AG04450 (cell line): ENCODE data around the gene FMNL2. TPM values are rescaled to one million over a fixed set of nuclear protein-coding genes. Genes with fewer than 3 reads are reported as not detected.
A peak's percentile ranks its signal among the peaks of the same experiment; 100 is the strongest.

ENCODE experiments used
- CTCF ChIA-PET: fragments of 300-600, 350-600 bp; formaldehyde crosslinking; extraction: SDS; loops from one replicate; lab custom pipeline; 2022; ENCODE audit warnings: antibody characterized with exemption, inconsistent platforms; lab: Charles Lee
- POLR2A ChIA-PET: fragments of 350-600 bp; formaldehyde crosslinking; extraction: SDS; loops from one replicate; lab custom pipeline; 2021; ENCODE audit warnings: antibody characterized with exemption, inconsistent platforms; lab: Yijun Ruan, JAX
- DNase-seq: peaks from one replicate; pipeline ENCODE4 v3.0.0-alpha.2; 2011; ENCODE audit warnings: low read depth, low spot score
- H3K27ac ChIP-seq: one replicate; pipeline ENCODE4 v1.5.1; 2012; ENCODE audit warnings: low read depth, low read length, control low read depth
- H3K27me3 ChIP-seq: one replicate; pipeline ENCODE4 v1.6.0; 2012; ENCODE audit warnings: low read length; ENCODE audit not compliant: control insufficient read depth, insufficient read depth
- H3K4me3 ChIP-seq: 2 replicates; pipeline ENCODE4 v1.5.1; 2011; ENCODE audit warnings: mild to moderate bottlenecking, low read depth, low read length, control low read depth
- H3K9me3 ChIP-seq: 2 replicates; pipeline ENCODE4 v1.5.1; 2012; ENCODE audit warnings: low read length; ENCODE audit not compliant: control insufficient read depth, insufficient read depth
- polyA plus RNA-seq: library from polyadenylated mRNA; depleted of rRNA; stranded (reverse); fragments of >200 nt; gene quantifications from 2 replicates; pipeline ENCODE4 v1.2.3, GENCODE V29; 2011
- TF ChIP-seq, protein P1 (sequence below): IDR thresholded peaks from 2 replicates; pipeline ENCODE4 v1.5.1; 2011; ENCODE audit warnings: low read depth, low read length, control low read depth, inconsistent platforms

Gene FMNL2
- polyA plus RNA-seq, 1 experiment, result 22.0 TPM

DNA sequence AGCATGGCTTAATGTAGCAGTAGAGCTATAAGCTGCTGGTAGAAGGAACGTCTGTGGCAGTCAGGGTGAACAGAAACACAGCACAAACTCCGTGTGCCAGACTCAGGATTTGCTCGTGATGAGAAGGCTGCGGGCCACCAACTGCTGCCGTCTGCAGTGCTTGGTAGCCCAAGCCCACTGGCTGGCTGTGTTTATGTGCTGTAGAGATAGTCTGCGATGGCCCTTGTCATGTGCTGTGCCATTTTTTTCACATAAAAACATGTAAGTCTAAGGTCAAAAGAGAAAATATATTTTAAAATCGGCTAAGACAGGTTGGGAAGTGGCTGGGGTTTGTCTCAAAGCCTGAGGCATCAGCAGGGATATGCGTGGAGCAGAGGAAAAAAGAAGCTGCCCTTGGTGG, 303.6 kb downstream of the FMNL2 start:
- H3K27me3 ChIP-seq, result no peaks in the 10 kb centered on the region
- DNase-seq, result no peak
- ChIA-PET CTCF (interaction anchor here (1.7 to 2.2 kb wide), 3 partner anchors 9 to 602 kb away, joined by 6 to 8 read pairs (median 8); partner anchors contain the start of gene STAM2), POLR2A (no interaction called here)
- TF ChIP-seq, protein P1, sequence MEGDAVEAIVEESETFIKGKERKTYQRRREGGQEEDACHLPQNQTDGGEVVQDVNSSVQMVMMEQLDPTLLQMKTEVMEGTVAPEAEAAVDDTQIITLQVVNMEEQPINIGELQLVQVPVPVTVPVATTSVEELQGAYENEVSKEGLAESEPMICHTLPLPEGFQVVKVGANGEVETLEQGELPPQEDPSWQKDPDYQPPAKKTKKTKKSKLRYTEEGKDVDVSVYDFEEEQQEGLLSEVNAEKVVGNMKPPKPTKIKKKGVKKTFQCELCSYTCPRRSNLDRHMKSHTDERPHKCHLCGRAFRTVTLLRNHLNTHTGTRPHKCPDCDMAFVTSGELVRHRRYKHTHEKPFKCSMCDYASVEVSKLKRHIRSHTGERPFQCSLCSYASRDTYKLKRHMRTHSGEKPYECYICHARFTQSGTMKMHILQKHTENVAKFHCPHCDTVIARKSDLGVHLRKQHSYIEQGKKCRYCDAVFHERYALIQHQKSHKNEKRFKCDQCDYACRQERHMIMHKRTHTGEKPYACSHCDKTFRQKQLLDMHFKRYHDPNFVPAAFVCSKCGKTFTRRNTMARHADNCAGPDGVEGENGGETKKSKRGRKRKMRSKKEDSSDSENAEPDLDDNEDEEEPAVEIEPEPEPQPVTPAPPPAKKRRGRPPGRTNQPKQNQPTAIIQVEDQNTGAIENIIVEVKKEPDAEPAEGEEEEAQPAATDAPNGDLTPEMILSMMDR, result no peak
- no peak overlapping the region for H3K27ac ChIP-seq
- H3K4me3 ChIP-seq, result no peak overlapping the region
- no peaks in the 10 kb centered on the region for H3K9me3 ChIP-seq

GRCh38 chr2:152644189-152644873, 309.4 kb downstream of the FMNL2 start:
- Histone ChIP-seq H3K4me3 (no peak overlapping the region), H3K9me3 (no peaks in the 10 kb centered on the region), H3K27ac (no peak overlapping the region), H3K27me3 (no peaks in the 10 kb centered on the region)
- TF ChIP-seq, protein P1, result no peak
- CTCF ChIA-PET, result interaction anchor here (0.5 to 1.4 kb wide), 4 partner anchors 9 to 468 kb away, joined by 3 to 7 read pairs (median 4); no protein-coding TSS in a partner anchor
- no peak for DNase-seq
- POLR2A ChIA-PET, result no interaction called here

DNA sequence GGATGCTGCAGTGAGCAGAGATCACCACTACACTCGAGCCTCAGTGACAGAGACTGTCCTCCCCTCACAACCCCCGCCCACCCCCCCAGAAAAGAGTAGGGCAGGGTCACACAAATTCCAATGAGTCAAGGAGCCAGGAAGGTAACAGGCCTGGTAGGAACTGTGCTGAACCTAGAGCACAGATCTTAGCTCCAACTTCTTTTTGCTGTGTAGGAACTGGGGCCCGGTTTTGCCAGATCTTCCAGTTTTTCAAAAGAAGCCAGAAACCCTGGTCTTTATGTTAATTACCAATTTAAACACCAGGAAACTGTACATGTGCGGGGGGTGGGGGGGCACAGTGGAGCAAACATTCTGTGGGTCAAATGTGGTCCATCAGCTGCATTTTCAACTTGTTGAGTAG, 311.3 kb downstream of the FMNL2 start:
- Histone ChIP-seq H3K27me3 (no peaks in the 10 kb centered on the region), H3K9me3 (no peaks in the 10 kb centered on the region), H3K4me3 (no peak overlapping the region), H3K27ac (peak overlapping the region; percentile 34)
- no peak for DNase-seq
- TF ChIP-seq, protein P1, result no peak
- ChIA-PET POLR2A (interaction anchor here (0.8 kb wide), 1 partner anchor 71 kb away, joined by 3 read pairs; the partner anchor contains the start of gene PRPF40A), CTCF (interaction anchor here (0.7 to 4.4 kb wide), 6 partner anchors 11 to 475 kb away, joined by 3 to 45 read pairs (median 8); partner anchors contain the start of gene STAM2)

DNA sequence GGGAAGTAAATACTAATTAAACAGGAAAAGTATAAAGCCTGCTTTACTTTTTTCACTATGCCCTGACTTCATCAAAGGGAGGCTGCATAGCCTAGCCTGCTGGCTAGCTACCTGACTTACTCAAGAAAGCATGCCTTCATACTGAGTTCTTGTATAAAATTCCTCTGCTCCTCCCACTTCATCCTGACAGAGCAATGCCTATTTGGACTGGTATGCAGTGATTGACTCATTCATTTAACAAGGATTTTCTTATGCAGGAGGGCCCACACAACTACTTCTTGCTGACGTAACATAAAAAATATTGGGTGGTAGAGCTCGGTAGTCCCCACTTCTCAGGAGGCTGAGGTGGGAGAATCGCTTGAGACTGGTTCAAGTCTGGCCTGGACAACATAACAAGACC, 311.8 kb downstream of the FMNL2 start:
- ChIA-PET CTCF (interaction anchor here (0.7 to 4.4 kb wide), 9 partner anchors 8 to 475 kb away, joined by 4 to 45 read pairs (median 8); partner anchors contain the start of gene STAM2), POLR2A (interaction anchor here (0.6 to 1.0 kb wide), 3 partner anchors 71 to 471 kb away, joined by 3 to 7 read pairs (median 4); partner anchors contain the start of gene PRPF40A)
- Histone ChIP-seq H3K27me3 (no peaks in the 10 kb centered on the region), H3K27ac (no peak overlapping the region), H3K9me3 (no peaks in the 10 kb centered on the region), H3K4me3 (no peak overlapping the region)
- DNase-seq, result peak; percentile 80
- TF ChIP-seq, protein P1, result no peak

DNA sequence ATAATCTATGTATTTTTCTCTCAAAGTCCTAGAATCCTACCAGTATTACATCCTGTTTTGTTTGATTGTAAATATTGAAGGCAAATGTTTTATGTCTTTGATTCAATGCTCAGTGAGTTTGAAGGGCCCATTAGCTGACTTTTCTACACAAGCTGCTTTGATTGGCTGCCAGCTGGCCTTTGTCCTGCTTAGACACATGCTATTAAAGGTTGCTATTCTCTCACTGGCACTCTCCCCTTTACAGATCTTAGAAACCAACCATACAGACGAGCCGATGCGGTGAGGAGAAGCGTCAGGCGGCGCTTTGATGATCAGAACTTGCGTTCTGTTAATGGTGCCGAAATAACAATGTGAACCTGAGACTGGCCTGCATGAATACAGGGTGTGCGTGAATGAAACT, 312.6 kb downstream of the FMNL2 start:
- DNase-seq, result no peak
- no peak overlapping the region for H3K27ac ChIP-seq
- CTCF ChIA-PET, result interaction anchor here (0.8 to 4.4 kb wide), 11 partner anchors 9 to 471 kb away, joined by 3 to 45 read pairs (median 8); partner anchors contain the start of gene STAM2
- no peaks in the 10 kb centered on the region for H3K27me3 ChIP-seq
- TF ChIP-seq, protein P1, result no peak
- POLR2A ChIA-PET, result interaction anchor here (0.6 to 1.0 kb wide), 3 partner anchors 242 to 472 kb away, joined by 3 to 7 read pairs (median 4); no protein-coding TSS in a partner anchor
- H3K4me3 ChIP-seq, result no peak overlapping the region
- no peaks in the 10 kb centered on the region for H3K9me3 ChIP-seq
